GM18873 (cell line): ENCODE results near the gene RIN1.
"Not testable (repeated sequence)": the region's sequence is repeated elsewhere in the genome, so short reads cannot be mapped to it uniquely, and the experiment has no call there.

Experiments used
- ATAC-seq: cut with Tn5 transposase; IDR thresholded peaks from one replicate; pipeline ENCODE4 v1.9.1; 2021; ENCODE audit warnings: mild to moderate bottlenecking, moderate library complexity, moderate number of reproducible peaks; ENCODE audit not compliant: unreplicated experiment, low FRiP score

RIN1 gene

DNA sequence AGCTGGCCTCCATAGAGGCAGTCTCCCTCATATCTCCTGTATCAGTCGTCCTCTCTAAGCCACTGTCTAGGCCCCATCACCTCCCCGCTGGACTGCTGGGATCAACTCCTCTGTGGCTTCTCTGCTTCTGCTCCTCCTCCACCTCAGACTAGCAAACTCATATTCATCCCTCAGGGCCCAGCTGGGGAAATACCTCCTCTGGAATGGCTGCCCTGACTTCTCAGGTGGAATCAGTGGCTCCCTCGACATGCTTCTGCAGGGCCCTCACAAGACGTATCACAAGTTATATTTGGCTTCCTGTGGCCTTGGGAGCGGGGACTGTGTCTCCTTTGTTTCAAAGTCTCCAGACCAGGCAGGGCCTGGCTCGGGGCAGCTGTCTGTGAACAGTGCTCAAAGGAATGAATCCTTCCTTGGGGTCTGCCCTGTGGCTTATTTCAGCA, 25.3 kb upstream of the RIN1 start:
- no peak for ATAC-seq

DNA sequence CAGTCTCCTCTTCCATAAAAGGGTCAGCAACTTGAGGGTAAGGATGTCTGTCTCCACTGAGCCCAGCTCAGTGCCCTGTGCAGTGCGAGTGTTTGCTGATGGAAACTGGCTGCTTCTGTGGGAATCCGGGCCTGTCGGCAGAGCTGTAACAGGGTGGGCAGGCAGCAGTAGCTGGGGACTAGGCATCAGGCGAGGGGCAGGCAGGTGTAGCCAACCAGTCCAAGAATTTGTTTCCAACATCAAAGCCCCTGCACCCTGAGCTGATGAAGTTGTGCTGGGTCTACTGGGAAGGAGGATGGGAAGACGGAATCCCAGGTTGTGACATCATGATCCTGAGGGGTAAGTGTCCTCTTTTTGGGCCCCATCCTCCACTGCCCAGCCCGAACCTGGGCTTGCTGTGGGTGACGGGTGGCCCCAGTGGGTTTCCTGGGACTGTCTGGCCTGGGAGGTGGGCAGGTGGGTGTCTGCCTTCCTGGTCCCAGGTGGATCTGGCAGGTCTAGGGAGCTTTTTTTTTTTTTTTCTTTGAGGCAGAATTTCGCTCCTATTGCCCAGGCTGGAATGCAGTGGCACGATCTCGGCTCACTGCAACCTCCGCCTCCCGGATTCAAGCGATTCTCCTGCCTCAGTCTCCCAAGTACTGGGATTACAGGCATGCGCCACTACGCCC, 24.3 kb upstream of the RIN1 start:
- ATAC-seq, result no peak

DNA sequence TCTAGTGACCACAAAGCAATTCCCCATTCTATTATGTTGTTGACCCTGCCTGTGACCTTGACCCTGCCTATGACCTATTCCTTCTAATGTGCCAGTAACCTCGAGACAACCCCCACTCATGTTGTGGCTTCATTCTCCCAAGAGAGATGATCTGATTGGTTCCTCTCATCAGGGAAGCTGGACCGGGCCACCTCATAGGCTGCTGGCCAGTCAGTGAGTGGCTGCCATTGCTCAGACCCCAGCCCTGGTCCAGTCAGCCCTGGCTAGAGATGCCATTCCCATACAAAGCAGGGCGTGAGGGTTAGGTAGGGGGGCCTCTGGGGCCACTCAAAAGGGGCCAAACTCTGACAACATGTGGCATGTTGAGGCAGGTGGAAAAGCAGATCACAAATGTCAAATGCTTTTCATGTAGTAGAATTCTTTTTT, 23.4 kb upstream of the RIN1 start:
- ATAC-seq, result no peak

DNA sequence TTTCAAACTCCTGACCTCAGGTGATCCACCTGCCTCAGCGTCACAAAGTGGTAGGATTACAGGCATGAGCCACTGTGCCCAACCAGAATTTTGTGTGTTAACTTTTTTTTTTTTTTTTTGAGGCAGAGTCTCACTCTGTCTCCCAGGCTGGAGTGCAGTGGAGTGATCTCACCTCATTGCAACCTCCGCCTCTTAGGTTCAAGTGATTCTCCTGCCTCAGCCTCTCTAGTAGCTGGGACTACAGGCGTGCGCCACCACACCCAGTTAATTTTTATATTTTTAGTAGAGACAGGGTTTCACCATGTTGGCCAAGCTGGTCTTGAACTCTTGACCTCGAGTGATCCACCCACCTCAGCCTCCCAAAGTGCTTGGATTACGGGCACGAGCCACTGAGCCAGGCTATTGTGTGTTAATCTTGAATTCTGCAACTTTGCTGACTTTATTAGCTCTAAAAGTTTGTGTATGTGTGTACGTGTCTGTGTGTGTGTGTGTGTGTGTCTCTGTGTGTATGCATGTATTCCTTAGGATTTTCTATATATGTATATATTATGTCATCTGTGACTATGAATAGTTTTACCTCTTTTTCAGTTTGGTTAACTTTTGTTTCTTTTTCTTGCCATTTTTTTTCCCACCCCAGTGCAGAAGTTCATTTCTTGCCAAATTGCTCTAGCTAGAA, 14.5 kb upstream of the RIN1 start:
- not testable (repeated sequence) for ATAC-seq

DNA sequence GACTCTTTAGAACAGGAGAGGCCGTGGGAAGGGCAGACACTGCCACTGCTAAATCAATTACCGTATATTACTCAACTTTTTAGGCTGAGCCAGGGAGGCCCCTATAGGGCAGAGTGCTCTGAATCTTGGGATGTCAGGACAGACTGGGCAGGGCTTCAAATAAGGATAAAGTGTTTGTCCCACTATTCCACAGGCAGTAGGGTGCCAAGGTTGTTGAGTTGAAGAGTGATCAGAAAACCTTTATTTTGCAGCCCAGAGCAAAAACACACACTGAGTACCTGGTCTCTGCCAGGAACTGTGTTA, 12.8 kb upstream of the RIN1 start:
- no peak for ATAC-seq

DNA sequence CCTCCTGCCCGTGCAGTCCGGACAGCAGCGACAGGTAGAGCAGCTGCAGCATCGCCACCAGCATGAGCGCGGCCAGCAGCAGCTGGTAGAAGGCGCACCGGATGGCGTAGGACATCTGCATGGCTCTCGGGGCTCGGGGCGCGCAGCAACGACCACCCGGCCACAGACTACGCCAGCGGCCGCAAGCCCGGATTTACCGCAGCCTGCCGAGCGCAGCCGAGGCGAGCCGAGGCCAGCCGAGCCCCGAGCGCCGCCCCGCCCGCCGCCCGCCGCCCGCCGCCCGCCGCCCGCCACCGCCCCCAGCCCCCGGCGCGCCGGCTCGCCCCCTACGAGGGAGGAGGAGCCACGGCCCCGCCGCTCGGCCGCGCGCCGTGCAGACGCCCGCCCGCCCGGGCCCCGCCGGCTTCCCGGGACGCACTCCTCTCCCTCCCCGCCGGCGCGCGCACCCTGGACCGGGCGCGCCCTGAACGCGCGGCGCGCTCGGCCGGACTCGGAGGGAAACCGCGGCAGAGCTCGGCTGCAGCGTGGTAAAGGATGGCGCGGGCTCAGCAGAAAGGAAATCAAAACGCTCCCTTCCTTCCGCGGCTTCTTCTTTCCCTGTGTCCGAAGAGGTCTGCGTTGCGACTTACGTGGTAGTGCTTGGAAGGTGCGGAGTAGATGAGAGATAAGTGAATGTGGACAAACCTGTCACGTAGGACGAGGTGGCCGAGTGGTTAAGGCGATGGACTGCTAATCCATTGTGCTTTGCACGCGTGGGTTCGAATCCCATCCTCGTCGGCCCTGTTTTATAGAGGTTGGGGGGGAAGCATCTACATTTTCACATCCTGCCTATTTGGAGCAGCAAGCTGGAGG, 11.4 kb upstream of the RIN1 start, which contains the start of gene B4GAT1:
Gene B4GAT1 (minus strand): TSS at position 205 of the 852 bp plus-strand sequence. CDS start 84 bp downstream, at position 121.
- ATAC-seq, result no peak

DNA sequence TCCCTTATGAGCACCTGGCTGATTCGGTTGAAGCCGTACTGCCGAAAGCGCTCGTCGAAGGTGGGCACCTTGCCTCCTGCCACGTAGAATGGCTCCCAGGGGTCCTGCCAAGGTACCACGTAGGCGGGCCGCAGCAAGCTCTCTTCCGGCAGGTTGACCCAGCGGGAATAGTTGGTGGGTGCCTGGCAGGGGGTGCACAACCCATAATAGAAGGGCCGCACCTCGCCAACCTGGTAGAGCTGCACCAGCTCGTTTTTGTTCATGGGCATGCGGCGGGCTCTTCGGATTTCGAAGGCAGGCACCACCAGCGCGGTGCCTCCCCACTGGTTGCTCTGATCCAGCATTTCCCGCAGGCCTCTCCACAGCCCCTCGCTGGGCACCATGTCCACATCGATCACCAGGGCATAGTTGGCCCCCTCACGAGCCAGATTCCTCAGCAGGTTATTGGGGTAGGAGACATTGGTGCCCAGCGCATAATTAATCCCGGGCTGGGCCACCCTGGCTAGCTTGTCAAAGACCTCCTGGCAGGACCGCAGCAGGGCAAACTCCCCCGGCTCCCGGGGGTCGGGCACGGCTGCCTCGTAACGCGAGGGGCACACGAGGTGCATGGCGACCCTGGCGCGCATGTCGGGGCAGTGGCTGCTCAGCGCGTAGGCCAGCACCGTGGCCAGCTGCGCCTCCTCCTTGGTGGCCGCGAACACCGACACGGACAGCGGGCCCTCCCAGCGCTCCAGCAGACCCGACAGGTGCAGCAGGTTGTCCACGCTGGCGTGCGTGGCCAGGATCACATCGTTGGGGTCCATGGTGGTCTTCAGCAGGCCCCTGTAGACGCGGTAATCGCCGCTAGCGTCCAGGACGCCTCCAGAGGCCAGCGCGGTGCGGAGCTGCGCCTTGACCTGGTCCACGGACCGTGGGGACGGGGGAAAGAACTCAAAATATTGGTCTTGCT, 10.5 kb upstream of the RIN1 start:
- ATAC-seq, result no peak

DNA sequence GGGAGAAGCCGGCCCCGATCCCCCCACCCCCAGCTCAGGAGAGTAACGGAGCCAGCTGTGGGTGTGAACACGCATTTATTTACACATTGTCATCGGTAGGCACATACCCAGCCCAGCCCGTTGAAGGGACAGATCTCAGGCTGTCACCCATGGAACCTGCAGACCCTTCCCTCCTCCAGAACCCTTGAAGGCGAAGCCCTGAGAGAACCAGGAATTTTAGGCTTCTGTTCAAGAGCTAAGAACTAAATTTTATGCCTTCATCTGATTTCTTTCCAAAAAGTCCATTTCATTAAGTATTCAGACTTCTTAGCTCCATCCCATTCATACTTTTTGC, 9.0 kb upstream of the RIN1 start:
- peak; percentile 6 for ATAC-seq

DNA sequence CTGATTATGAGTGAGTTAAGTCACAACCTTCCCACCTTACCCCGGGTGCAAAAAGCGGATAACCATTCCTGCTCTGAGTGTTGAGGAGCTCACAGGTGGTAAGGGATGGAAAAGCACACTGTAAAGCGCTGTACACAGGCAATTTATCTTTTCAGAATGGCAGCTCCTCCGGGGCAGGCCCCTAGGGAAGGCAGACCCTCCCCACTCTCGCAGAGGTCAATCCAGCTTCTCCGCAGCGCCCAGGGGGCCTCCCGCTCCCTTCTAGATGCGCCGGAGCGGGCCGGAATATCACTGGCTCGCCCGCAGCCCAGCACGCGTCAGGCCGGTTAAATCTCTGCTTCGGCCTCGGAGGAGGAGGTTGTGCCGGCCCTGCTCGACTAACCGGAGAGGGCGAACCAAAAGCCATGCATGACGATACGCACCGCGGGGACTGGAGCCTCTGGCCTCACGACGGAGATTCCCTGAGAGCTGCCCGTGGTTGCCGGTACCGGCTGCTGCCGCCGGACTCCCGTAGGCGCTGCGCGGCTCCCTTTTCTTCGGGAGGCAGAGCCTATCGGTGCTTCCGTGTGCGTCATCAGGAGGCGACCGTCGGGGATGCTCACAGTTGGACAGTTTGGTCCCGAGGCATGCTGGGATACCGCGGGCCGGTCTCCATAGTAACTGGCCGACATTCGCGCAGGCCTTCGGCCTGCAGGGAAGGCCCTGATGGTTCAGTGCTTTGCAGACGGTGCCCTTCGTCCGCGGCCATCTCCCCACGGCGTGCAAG, 8.5 kb upstream of the RIN1 start, which contains the start of gene BRMS1:
Gene BRMS1 (minus strand): TSS at position 555 of the 766 bp plus-strand sequence. CDS start 2,870 bp downstream, outside the sequence.
- peak; percentile 66 for ATAC-seq

DNA sequence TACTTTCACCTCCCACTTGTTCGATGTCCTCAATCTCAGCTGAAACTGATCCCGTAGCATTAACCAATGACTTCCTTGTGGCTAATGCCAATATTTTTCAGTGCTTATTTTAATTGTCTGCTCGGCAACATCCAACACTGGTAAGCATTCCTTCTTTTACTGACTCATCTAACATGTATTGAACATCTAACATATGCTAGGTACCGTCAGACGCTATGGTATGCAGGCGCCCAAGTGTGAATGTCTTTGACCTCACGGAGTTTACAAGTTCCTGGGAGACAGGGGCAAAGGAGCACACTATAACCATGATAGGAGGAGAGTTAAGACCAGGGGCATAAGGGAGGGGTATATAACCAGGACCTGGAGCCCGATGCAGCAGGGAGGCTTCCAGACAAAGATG, 6.9 kb upstream of the RIN1 start:
- ATAC-seq, result no peak

DNA sequence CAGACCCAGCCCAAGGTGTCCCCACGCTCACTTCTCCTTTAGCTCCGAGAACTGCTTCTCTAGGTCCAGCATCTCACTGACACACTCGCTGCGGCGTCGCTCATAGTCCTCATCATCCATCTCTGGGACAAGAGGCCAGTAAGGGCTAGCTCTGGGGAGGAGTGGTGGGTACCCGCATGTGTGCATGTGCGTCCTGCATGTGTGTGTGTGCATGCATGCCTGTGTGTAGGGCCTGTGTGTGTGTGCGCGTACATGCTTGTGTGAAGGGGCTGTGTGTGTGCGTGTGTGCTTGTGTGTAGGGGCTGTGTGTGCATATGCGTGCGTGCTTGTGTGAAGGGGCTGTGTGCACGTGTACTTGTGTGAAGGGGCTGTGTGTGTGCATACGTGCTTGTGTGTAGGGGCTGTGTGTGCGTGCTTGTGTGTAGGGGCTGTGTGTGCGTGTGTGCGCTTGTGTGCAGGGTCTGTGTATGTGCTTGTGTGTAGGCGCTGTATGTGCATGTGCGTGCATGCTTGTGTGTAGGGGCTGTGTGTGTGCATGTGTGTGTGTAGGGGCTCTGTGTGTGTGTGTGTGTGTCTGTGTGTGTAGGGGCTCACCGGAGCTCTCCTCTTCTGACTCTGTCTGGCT, 5.4 kb upstream of the RIN1 start:
- ATAC-seq, result no peak

DNA sequence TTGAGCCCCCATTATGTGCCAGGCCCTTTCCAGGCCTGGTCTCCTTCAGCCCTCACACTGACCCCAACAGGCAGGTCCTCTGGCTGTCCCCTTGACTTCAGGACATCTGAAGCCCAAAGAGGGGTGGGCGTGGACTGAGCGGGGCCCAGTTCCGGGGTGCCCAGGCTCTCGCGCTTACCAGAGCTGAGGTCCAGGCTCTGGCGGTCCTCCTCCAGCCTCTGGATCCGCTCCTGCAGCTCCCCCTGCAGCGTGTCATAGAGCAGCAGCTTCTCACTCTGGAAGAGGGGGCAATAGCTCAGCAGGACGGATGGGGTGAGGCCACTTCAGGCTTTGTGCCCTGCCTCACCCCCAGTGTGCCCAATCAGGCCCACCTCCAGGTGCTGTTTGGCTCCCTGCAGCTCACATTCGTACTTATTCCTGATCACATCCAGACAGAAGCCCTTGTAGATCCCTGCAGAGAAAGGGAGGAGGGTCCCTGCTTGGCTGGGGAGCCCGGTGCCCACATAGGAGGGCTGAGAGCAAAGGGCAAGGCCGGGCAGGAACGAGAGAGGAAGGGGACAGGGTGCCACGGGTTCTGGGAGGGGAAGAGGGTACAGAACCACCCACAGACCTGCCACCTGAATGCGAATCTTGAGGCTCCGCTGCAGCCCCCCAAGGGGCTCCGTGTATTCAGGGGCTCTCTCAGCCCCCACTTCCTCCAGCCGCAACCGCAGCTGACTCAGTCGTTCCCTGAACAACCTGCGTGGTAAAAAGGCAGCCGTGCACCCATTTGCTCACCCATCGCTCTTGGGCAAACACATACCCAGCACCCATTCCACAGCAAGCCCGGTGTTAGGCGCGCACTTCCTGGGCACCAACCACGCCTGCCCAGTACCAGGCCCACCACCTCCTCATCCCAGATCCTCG, 4.6 kb upstream of the RIN1 start:
- no peak for ATAC-seq

DNA sequence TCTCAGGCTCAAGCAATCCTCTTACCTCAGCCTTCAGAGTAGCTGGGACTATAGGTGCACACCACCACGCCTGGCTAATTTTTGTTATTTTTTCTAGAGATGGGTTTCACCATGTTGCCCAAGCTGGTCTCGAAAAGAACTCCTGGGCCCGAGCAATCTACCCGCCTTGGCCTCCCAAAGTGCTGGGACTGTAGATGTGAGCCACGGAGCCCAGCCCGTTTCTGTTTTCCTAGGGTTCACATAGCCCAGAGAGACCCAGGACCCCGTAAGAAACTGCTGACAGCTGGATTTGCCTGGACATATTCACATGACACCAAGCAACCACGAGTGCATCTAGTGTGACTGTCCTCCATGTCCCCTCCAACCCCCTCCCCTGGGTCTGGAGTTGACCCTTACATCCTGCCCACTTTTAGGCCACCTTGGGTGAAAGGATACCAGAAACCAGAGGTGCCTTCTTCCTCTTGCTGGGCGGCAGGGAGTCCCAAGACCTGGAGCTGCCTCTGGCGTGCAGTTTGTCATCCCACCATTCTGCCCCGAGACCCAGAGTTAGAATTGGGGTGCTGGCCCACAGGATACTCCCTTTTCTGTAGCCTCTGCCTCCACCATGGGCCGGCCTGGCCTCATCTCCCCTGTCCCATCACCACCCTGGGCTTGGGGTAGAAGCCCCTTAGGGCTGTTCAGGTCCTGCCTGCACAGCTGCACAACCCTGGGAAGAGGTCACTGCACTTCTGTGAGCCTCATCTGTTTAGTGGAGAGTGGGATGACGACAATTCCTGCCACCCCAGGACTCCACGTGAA, 3.7 kb upstream of the RIN1 start:
- ATAC-seq, result no peak

DNA sequence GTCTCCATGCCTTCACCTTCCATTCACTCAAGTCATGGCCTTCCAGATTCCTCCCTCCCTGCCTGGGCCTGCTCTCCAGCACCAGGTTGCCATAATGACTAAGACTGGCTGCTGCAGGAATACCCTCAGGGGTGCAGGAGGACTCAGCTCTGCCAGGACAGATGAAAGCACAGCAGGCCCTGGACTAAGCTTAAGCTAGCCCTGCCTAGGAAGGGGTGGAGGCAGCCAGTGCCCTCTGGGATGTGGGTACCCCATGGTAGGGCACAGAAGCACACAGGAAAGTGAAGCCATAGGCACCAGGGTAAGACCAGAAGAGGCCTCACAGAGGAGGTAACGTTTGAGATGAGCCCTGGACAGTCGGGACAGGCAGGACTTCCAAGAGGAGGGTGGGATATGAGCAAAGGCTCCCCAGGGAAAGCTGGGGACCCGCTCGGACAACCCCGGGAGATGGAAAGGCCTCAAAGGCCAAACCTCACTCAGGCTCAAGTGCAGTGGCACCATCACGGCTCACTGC, 3.0 kb upstream of the RIN1 start:
- no peak for ATAC-seq

DNA sequence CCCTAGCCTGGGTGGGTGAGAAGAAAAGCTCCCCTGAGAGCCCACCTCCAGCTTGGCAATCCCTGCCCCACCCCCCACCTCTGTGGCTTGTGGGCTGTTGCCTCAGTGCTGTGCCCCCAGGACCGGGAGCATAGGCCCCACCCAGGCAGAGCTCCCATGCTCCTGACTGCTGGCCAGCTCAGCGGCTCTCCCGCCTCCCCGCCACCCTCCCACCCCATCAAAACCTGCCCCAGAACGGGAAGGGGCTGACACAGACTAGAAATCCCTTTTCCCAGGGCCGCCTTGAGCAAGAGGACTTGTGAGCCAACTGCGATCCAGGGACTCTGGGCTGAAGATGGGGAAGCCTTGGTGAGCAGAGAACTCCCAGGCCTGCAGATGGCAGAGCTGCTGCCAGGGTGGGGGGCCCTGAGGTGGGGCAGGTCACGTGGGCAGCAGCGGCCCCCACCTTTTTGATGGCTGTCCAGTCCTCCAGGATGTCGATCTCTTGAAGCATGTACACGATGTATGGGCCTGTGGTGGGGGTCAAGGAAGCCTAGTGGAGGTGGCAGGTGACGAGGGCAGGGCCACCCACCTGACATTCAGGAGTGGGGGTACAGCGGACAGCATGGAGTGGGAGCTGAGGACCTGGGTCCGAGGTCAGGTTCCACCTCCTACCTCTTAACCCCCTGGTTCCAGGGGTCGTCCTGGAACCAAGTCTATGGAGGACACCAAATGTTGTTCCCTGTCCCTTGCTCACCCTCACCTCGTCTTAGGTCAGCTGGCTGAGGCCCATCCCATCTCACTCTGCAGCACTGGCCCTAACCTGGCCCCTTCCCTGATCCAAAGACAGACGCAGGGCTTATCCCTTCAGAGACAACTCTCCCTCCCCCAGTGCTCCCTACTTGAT, 2.3 kb upstream of the RIN1 start:
- ATAC-seq, result no peak
